Measurements from ENCODE around the gene SLC27A6.

DNA sequence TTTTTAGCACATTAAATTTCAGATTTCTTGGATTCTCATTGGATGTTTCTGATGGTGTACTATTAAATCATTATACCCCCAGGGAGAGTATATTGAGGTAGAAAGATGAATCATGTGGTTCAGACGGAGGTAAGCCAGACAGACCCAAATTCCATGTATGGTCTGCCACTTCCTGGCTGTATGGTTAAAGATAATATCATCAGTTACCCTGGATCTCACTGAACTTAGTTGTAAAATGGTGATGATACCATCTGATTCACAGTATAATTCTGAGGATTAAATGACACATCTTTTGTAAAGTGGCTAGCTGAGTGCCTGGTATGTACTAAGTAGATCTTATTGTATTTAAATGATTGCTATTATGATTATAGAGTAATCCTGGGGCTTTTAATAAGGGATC lies 9.3 kb downstream of the SLC27A6 start:
- TF ChIP-seq, protein P1, sequence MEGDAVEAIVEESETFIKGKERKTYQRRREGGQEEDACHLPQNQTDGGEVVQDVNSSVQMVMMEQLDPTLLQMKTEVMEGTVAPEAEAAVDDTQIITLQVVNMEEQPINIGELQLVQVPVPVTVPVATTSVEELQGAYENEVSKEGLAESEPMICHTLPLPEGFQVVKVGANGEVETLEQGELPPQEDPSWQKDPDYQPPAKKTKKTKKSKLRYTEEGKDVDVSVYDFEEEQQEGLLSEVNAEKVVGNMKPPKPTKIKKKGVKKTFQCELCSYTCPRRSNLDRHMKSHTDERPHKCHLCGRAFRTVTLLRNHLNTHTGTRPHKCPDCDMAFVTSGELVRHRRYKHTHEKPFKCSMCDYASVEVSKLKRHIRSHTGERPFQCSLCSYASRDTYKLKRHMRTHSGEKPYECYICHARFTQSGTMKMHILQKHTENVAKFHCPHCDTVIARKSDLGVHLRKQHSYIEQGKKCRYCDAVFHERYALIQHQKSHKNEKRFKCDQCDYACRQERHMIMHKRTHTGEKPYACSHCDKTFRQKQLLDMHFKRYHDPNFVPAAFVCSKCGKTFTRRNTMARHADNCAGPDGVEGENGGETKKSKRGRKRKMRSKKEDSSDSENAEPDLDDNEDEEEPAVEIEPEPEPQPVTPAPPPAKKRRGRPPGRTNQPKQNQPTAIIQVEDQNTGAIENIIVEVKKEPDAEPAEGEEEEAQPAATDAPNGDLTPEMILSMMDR (conservative IDR thresholded peaks at IDR 0.05; ENCODE audit: low read depth, low read length), result no peak
- TF ChIP-seq EZH2 (IDR thresholded peaks at IDR 0.05; ENCODE audit: borderline replicate concordance, low read depth, low read length, poor library complexity, severe bottlenecking), result no peak

Measured in A673 (cell line).